GM12872 (cell line): ENCODE measurements around the gene LYL1.

Experiments used
- CTCF ChIP-seq: IDR thresholded peaks from 3 replicates; pipeline ENCODE4 v1.5.1; 2011; ENCODE audit warnings: low read depth, mild to moderate bottlenecking, low read length, moderate library complexity; ENCODE audit not compliant: insufficient read depth

LYL1 gene

DNA sequence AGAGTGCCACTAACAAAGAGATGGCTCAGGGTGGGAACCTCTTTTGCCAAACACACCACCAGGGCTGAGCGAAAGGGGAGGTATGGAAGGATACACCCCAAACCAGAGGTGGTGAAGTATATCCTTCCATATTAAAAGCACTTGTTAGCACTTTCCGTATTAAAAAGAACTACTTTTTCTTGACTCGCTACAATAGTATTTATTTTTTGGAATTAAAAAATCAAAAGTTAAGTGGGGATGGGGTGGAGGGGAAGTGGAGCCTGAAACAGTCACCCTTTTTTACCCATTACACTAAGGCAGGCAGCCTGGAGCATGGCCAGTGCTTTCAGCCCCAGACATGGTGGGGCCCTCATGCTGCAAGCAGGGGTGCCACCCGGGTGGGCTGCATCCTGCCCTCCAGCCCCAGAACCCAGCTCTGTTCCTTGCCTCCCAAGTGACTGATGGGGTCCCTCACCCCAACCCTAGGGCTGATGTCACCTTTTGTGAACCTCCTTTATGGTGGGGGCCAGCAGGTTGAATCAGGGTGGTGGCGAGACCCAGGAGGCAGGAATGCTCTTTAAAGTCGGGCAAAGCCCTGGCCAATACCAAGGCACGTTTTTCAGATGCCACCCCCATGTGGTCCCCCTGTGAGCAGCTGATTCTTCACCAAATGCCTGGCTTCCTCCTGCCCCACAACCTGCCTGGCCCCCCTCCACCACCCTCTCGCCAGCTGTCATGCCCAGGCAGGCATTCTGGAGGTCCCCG lies 31.0 kb downstream of the LYL1 start:
- TF ChIP-seq CTCF = no peak

GRCh38 chr19:13070425-13071140 lies 32.1 kb downstream of the LYL1 start:
- TF ChIP-seq CTCF = no peak

DNA sequence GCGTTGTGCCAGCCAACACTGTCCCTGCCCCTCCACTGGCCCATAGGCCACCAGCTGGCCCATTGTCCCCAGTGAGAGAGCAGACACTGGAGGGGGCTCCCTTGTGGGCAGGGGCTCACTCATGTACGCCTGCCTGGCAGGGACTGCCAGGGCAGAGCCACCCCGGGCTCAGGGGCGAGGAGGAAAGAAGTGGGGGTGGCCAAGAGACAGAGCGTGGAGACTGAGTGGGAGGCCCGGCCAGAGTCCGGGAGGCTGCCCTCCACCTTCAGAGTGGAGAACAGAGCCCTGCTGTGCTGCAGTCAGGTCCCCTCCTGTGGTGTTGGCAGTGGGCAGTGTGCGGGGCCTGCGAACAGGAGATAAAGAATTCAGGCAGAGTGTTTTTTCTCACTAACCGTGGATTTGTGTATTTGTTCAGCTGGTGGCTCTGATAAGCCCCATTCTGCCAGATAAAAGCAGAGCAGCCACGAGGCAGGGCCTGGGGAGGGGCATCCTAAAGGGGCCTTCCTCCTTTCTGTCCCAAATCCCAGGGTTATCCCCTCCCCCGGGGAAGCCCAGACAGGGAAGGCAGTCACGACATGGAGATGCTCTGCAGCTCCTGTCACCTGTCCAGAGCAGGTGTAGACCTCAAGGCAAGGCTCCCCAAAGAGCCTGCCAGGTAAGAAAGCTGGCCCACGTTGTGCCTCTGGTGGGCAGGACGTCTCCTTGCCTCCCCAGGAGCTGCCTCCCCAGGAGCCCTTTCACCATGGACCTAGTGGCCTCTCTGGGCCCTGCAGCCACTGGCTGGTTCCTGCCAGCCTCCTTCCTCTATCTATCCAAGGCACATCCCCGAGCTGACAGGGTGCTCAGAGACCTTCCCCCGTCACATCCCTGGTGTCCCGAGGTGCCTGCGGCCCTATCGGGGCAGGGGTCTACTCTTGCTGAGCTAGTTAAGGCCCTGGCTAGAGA lies 33.0 kb downstream of the LYL1 start:
- no peak for TF ChIP-seq CTCF

DNA sequence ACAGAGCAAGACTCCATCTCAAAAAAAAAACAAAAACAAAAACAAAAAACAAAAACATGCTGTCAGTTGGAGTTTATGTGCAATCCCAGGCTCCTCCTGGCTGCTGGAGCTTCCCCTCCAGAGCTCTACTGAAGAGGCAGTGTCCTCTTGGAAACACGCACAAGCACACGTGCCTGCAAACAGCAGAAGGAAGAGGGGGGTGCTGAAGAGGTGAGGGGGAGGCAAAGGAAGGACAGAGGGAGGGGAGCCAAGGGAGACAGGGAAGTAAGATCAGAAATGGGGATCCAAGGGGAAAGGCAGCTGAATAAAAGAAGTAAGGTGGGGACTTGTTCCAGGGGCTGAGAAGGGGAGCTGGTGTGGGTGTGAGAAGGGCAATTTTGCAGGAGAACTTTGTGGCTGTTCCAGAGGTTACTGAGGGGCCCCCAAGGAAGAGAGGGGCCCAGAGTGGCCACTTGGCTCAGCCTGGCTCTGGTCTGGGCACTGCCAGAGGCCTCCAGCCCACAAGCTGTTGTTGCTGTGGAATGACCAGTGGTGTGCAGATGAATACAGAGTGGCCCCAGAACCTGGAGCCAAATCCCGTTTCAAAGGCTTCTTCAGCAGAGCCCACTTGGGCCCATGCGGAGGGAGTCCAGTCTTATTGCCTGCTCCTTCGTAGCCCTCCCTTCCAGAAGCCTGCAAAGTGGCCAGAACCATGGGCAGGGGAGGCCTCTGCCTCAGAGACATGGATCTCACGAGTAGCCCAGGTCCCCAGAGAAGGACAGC lies 34.4 kb downstream of the LYL1 start:
- TF ChIP-seq CTCF = no peak

DNA sequence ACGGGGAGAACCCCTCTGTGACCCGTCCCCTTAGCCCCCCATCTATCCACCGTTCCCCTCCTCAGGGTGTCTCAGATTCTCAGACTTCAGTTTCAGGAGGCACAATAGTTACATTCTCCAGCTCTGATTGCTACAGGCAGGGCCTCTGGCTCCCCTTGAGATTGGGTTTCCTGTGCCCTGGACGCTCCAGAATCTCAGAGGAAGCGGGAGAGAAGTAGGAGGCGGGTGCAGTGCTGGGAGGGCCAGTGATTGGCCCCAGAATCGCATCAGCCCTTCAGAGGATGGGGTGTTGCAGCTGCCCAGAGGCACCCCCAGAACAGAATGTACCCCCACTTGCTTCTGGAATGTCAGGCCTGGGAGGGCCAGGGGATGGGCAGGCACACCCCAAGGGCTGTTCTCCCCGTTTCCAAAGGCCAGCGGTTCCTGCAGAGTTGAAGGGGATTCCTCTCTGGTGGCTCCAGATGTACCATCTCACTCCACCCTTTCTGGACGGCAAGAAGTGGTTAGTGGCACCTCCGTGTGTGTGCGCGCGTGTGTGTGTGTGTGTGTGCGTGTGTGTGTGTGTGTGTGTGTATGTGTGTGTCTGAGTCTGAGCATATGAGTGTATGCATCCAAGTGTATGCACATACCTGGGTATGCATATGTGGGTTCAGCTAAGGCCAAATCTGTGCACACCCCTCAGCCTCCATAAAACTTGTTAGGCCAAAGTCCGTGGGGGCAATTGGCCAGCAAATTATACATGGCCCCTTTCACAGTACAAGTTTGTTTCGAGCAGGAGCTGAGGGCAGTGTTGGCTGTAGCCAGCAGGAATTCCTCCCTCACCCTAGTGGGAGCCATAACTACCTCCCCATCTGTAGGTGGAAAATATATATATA lies 35.5 kb downstream of the LYL1 start:
- TF ChIP-seq CTCF = no peak

DNA sequence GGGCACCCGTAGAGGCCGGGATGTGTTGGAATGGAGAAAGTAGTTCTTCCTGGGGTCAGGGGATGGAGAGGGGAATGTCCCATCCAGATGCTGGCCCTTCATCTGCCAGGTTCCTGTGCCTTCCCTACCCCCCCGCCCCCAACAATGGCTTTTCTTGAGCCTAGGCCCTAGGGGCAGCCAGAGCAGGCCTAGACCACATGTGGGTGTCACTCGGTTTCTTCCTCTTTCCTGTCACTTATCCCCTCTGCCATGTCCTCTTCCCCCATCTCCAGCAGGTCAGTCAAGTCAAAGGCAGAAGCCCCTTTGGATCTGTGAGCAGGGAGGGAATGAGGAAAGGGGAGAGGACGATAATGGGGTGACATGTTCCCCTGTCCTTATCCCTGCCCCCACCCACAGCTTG lies 36.4 kb downstream of the LYL1 start:
- TF ChIP-seq CTCF = no peak
